Islet of Langerhans (tissue), 1 donor: ENCODE measurements around the gene TLK1.

Experiments
- FAIRE-seq: peaks from one replicate; lab custom pipeline; 2011; peaks lifted over from hg19 to GRCh38; lab: Jason Lieb, UNC

The TLK1 gene

GRCh38 chr2:170965446-170966225 is 195.1 kb downstream of the TLK1 start:
- FAIRE-seq, result no peak

- no peak for FAIRE-seq
Observed at GRCh38 chr2:170963386-170963785, 197.3 kb downstream of the TLK1 start.

- no peak for FAIRE-seq
Observed at GRCh38 chr2:170953941-170954340, 206.8 kb downstream of the TLK1 start.

GRCh38 chr2:170950221-170950761 is 210.4 kb downstream of the TLK1 start:
- no peak for FAIRE-seq

GRCh38 chr2:170949415-170949814 is 211.3 kb downstream of the TLK1 start:
- FAIRE-seq, result no peak

- FAIRE-seq, result peak; percentile 70
Observed at GRCh38 chr2:170944545-170944944, 216.1 kb downstream of the TLK1 start.

GRCh38 chr2:170943596-170943995 is 217.1 kb downstream of the TLK1 start:
- FAIRE-seq, result no peak

- no peak for FAIRE-seq
Observed at GRCh38 chr2:170943041-170943440, 217.7 kb downstream of the TLK1 start.

GRCh38 chr2:170942615-170943014 is 218.1 kb downstream of the TLK1 start:
- FAIRE-seq, result no peak
